Esophagus muscularis mucosa (tissue), 4 donors: Measurements from ENCODE around the gene STARD9.

Experiments
- EP300 ChIP-seq: sonication (generic); formaldehyde crosslinking; IDR thresholded peaks from one replicate; pipeline ENCODE4 v1.6.1; 2017; ENCODE audit warnings: antibody characterized with exemption
- POLR2A ChIP-seq: fragments of 450-650 bp; IDR thresholded peaks from one replicate; pipeline ENCODE4 v1.6.1; 2017; ENCODE audit warnings: antibody characterized with exemption, moderate library complexity, mild to moderate bottlenecking, low read depth
- POLR2AphosphoS5 ChIP-seq, 2 donors: sonication (generic); formaldehyde crosslinking; IDR thresholded peaks; one replicate each; pipeline ENCODE4 v1.6.1; 2017; ENCODE audit warnings: antibody characterized with exemption in 2 of 2
- TF ChIP-seq, protein P1 (sequence below), 3 experiments: fragments of 200-600 bp in 2 of 3; fragments of 450-650 bp in 1 of 3; sonication (generic) in 2 of 3; IDR thresholded peaks; one replicate each; pipeline ENCODE4 v1.5.1; 2017 to 2019; ENCODE audit warnings: antibody characterized with exemption in 3 of 3, mild to moderate bottlenecking in 2 of 3, moderate library complexity in 1 of 3

GRCh38 chr15:42593143-42593542 is 17.7 kb downstream of the STARD9 start:
- TF ChIP-seq POLR2AphosphoS5 (IDR thresholded peaks at IDR 0.05) (peak in 1 of 2 donors; percentile 60), POLR2A (no peak), EP300 (no peak)
- TF ChIP-seq, protein P1, sequence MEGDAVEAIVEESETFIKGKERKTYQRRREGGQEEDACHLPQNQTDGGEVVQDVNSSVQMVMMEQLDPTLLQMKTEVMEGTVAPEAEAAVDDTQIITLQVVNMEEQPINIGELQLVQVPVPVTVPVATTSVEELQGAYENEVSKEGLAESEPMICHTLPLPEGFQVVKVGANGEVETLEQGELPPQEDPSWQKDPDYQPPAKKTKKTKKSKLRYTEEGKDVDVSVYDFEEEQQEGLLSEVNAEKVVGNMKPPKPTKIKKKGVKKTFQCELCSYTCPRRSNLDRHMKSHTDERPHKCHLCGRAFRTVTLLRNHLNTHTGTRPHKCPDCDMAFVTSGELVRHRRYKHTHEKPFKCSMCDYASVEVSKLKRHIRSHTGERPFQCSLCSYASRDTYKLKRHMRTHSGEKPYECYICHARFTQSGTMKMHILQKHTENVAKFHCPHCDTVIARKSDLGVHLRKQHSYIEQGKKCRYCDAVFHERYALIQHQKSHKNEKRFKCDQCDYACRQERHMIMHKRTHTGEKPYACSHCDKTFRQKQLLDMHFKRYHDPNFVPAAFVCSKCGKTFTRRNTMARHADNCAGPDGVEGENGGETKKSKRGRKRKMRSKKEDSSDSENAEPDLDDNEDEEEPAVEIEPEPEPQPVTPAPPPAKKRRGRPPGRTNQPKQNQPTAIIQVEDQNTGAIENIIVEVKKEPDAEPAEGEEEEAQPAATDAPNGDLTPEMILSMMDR (IDR thresholded peaks at IDR 0.05): no peak
